A549 (cell line): ENCODE measurements around the gene SAMMSON. TPM values are rescaled to one million over a fixed set of nuclear protein-coding genes. Genes with fewer than 3 reads are reported as not detected.
A peak's percentile ranks its signal among the peaks of the same experiment; 100 is the strongest.

Experiments
- ATAC-seq, 2 experiments: fragments of 200-7000 bp in 1 of 2; fragments of >200 bp in 1 of 2; cut with Nextera tagmentation in 1 of 2; cut with Tn5 transposase in 1 of 2; 3 replicates each; pipeline versions ENCODE4 v1.8.0 to v1.9.1; 2018 to 2020; ENCODE audit warnings: mild to moderate bottlenecking in 1 of 2, moderate library complexity in 1 of 2
- CTCF ChIA-PET: fragments of 300-600 bp; sonication (Branson Sonifier 250); formaldehyde crosslinking; extraction: SDS; loops from one replicate; lab custom pipeline; 2021; ENCODE audit warnings: antibody characterized with exemption, inconsistent platforms; lab: Yijun Ruan, JAX
- POLR2A ChIA-PET: fragments of 350-600 bp; formaldehyde crosslinking; extraction: SDS; loops from one replicate; lab custom pipeline; 2021; ENCODE audit warnings: antibody characterized with exemption, inconsistent platforms; lab: Yijun Ruan, JAX
- DNase-seq, 2 experiments: peaks; one replicate each; pipeline versions ENCODE4 v3.0.0 to v3.0.0-alpha.2; 2011 to 2016; ENCODE audit warnings: low read depth in 1 of 2, low spot score in 1 of 2
- FAIRE-seq: peaks from 2 replicates; lab custom pipeline; 2011; peaks lifted over from hg19 to GRCh38; lab: Jason Lieb, UNC
- H3K27ac ChIP-seq, 2 experiments: fragments of >200 bp; sonication (Bioruptor Twin); formaldehyde crosslinking; 3 replicates each; pipeline ENCODE4 v1.5.1; 2016 to 2017
- H3K4me1 ChIP-seq: fragments of >200 bp; sonication (Bioruptor Twin); formaldehyde crosslinking; 3 replicates; pipeline ENCODE4 v1.6.1; 2016
- H3K4me2 ChIP-seq: fragments of >200 bp; sonication (Bioruptor Twin); formaldehyde crosslinking; 3 replicates; pipeline ENCODE4 v1.6.1; 2016
- H3K4me3 ChIP-seq: fragments of >200 bp; sonication (Bioruptor Twin); formaldehyde crosslinking; 3 replicates; pipeline ENCODE4 v1.5.1; 2016
- H3K9me3 ChIP-seq: fragments of >200 bp; sonication (Bioruptor Twin); formaldehyde crosslinking; 3 replicates; pipeline ENCODE4 v1.6.1; 2016
- BHLHE40 ChIP-seq: IDR thresholded peaks from 2 replicates; pipeline ENCODE4 v1.6.1; 2012; ENCODE audit warnings: low read depth, low read length, inconsistent platforms
- CHD2 ChIP-seq: fragments of 150-350 bp; IDR thresholded peaks from 2 replicates; pipeline ENCODE4 v1.6.1; 2014; ENCODE audit warnings: low read length; ENCODE audit not compliant: partially characterized antibody
- E2F6 ChIP-seq: IDR thresholded peaks from 2 replicates; pipeline ENCODE4 v1.6.1; 2012; ENCODE audit warnings: low read depth, borderline replicate concordance
- EHMT2 ChIP-seq: fragments of 200-600 bp; sonication (generic); IDR thresholded peaks from 2 replicates; pipeline ENCODE4 v1.6.1; 2016; ENCODE audit warnings: antibody characterized with exemption, low read depth, mild to moderate bottlenecking, moderate library complexity
- EP300 ChIP-seq, 2 experiments: fragments of >200 bp; sonication (Bioruptor Twin); formaldehyde crosslinking; IDR thresholded peaks; 2 replicates in 1 of 2; 3 replicates in 1 of 2; pipeline ENCODE4 v1.6.1; 2016 to 2017
- FOSB ChIP-seq: fragments of 250-450 bp; sonication (Bioruptor Pico); IDR thresholded peaks from 2 replicates; pipeline ENCODE4 v1.5.0; 2020; ENCODE audit warnings: mild to moderate bottlenecking, moderate library complexity
- FOSL2 ChIP-seq, 2 experiments: fragments of 450-650 bp in 1 of 2; fragments of >200 bp in 1 of 2; sonication (Bioruptor Twin) in 1 of 2; formaldehyde crosslinking; IDR thresholded peaks; 2 replicates each; pipeline versions ENCODE4 v1.5.0 to v1.6.1; 2016 to 2020; ENCODE audit warnings: mild to moderate bottlenecking in 1 of 2, moderate library complexity in 1 of 2
- HEYL ChIP-seq: fragments of 250-450 bp; sonication (Bioruptor Pico); IDR thresholded peaks from 2 replicates; pipeline ENCODE4 v1.8.0; 2021; ENCODE audit warnings: mild to moderate bottlenecking, moderate library complexity
- JUN ChIP-seq, 2 experiments: fragments of >200 bp; sonication (Bioruptor Twin); formaldehyde crosslinking; IDR thresholded peaks; 2 replicates in 1 of 2; 3 replicates in 1 of 2; pipeline ENCODE4 v1.6.1; 2016 to 2017
- KDM1A ChIP-seq: fragments of 200-600 bp; sonication (generic); IDR thresholded peaks from 2 replicates; pipeline ENCODE4 v1.6.1; 2016; ENCODE audit warnings: low read depth, mild to moderate bottlenecking
- MAZ ChIP-seq: fragments of 150-350 bp; IDR thresholded peaks from 2 replicates; pipeline ENCODE4 v1.6.1; 2014; ENCODE audit warnings: antibody characterized with exemption, low read depth, low read length, borderline replicate concordance
- NFE2L2 ChIP-seq: fragments of 150-350 bp; conservative IDR thresholded peaks from 2 replicates; pipeline ENCODE4 v1.6.1; 2014; ENCODE audit warnings: low read length
- POLR2A ChIP-seq: IDR thresholded peaks from 2 replicates; pipeline ENCODE4 v1.6.1; 2012; ENCODE audit warnings: mild to moderate bottlenecking, low read length
- POLR2AphosphoS2 ChIP-seq: conservative IDR thresholded peaks from 2 replicates; pipeline ENCODE4 v1.6.1; 2012; ENCODE audit warnings: low read length, improper control_type of control experiment, inconsistent platforms
- RAD21 ChIP-seq, 2 experiments: fragments of >200 bp in 1 of 2; sonication (Bioruptor Twin) in 1 of 2; formaldehyde crosslinking in 1 of 2; IDR thresholded peaks in 1 of 2; conservative IDR thresholded peaks in 1 of 2; 2 replicates in 1 of 2; 3 replicates in 1 of 2; pipeline ENCODE4 v1.6.1; 2012 to 2018; ENCODE audit warnings: inconsistent platforms in 1 of 2
- SMC3 ChIP-seq: fragments of >200 bp; sonication (Bioruptor Twin); formaldehyde crosslinking; IDR thresholded peaks from 3 replicates; pipeline ENCODE4 v1.6.1; 2018; ENCODE audit warnings: inconsistent platforms
- SREBF2 ChIP-seq: fragments of 450-650 bp; IDR thresholded peaks from 2 replicates; pipeline ENCODE4 v1.6.1; 2014; ENCODE audit warnings: mild to moderate bottlenecking, moderate library complexity
- ZFP36 ChIP-seq: fragments of 450-650 bp; IDR thresholded peaks from 2 replicates; pipeline ENCODE4 v1.6.1; 2014; ENCODE audit warnings: borderline replicate concordance; ENCODE audit not compliant: partially characterized antibody
- ZNF302 ChIP-seq: fragments of 250-450 bp; sonication (Bioruptor Pico); IDR thresholded peaks from 2 replicates; pipeline ENCODE4 v1.9.0; 2021; ENCODE audit warnings: inconsistent platforms, mild to moderate bottlenecking, moderate library complexity
- WGBS: methylation state at CpG from one replicate; pipeline ENCODE4 v1.1.6; 2017; ENCODE audit errors: missing lambda C conversion rate; 5-methylcytosine and 5-hydroxymethylcytosine counted together
- polyA plus RNA-seq, 4 experiments: library from polyadenylated mRNA; depleted of rRNA in 3 of 4; stranded (reverse); fragments of >200 nt; fragmentation: RNase III in 1 of 4; extraction: RNeasy Plus Mini Kit Qiagen cat#74134 plus additional on column Dnase treatment in 1 of 4; gene quantifications; 2 replicates in 3 of 4; 3 replicates in 1 of 4; pipeline ENCODE4 v1.2.3, GENCODE V29; 2011 to 2017
- TF ChIP-seq, protein P1 (sequence below): fragments of 250-450 bp; sonication (Bioruptor Pico); IDR thresholded peaks from 2 replicates; pipeline ENCODE4 v1.5.0; 2021; ENCODE audit warnings: mild to moderate bottlenecking, moderate library complexity, borderline replicate concordance
- TF ChIP-seq, protein P2 (sequence below): fragments of >200 bp; sonication (Bioruptor Twin); formaldehyde crosslinking; IDR thresholded peaks from 3 replicates; pipeline ENCODE4 v1.5.1; 2016

The SAMMSON gene
- polyA plus RNA-seq, 2 of the 4 experiments (the other 2 are of a cell fraction), result not detected

DNA sequence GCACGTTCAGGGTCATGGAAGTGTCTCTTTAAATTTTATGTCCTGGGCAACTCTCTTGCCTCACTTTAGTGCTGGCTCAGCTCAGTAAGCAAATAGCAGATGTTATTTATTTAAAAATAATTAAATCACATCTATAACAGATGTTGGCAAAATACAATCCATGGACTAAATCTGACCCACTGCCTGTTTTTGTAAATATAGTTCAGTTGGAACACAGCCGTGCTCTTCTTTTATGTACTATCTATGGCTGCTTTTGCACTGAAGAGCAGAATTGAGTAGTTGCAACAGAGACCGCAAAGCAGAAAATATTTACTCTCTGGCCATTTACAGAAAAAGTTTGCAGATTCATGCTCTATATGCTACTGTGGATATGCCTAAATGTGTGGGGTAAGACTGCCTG lies 79.2 kb downstream of the SAMMSON start (continued):
- no peak for TF ChIP-seq E2F6
- no peak for TF ChIP-seq FOSL2 (IDR thresholded peaks at IDR 0.05)
- no peak for TF ChIP-seq FOSL2 (CRISPR knock-in tag; IDR thresholded peaks at IDR 0.05)
- TF ChIP-seq BHLHE40, result no peak
- TF ChIP-seq KDM1A, result no peak
- TF ChIP-seq, protein P1, sequence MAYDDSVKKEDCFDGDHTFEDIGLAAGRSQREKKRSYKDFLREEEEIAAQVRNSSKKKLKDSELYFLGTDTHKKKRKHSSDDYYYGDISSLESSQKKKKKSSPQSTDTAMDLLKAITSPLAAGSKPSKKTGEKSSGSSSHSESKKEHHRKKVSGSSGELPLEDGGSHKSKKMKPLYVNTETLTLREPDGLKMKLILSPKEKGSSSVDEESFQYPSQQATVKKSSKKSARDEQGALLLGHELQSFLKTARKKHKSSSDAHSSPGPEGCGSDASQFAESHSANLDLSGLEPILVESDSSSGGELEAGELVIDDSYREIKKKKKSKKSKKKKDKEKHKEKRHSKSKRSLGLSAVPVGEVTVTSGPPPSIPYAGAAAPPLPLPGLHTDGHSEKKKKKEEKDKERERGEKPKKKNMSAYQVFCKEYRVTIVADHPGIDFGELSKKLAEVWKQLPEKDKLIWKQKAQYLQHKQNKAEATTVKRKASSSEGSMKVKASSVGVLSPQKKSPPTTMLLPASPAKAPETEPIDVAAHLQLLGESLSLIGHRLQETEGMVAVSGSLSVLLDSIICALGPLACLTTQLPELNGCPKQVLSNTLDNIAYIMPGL (CRISPR knock-in tag), result no peak

DNA sequence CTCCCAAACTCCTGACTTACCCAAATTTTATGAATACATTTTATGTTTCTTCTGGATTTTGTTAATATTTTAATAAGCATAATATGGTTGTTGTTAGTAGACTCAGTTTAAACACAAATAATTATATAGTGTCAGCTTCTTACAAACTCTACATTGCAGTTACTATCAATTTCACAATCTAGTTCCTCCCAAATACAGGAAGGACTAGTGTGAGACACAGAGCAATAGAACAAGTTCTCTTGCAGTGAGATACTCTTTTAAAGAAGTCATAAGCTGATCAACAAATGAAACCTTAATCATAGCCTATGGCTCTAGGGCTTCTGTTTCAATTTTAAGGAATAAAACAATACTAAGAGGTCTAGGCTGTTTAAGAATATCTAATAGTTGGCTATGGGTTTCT lies 86.1 kb downstream of the SAMMSON start:
- DNase-seq (no peak), ATAC-seq (no peak), FAIRE-seq (no peak)
- ChIA-PET CTCF (interaction anchor here (0.7 to 1.8 kb wide), 4 partner anchors 21 to 1567 kb away, joined by 3 to 4 read pairs (median 3); no protein-coding TSS in a partner anchor), POLR2A (no interaction called here)
- H3K4me1 ChIP-seq, result no peaks in the 10 kb centered on the region
- no peak overlapping the region for H3K4me3 ChIP-seq
- no peak overlapping the region for H3K27ac ChIP-seq
- no peak for TF ChIP-seq POLR2A
- no peak for TF ChIP-seq ZFP36
- no peak for TF ChIP-seq FOSB (CRISPR knock-in tag)
- no peak for TF ChIP-seq POLR2AphosphoS2
- no peaks in the 10 kb centered on the region for H3K9me3 ChIP-seq
- no peak overlapping the region for H3K4me2 ChIP-seq

- CTCF ChIA-PET, result interaction anchor here (0.8 to 1.8 kb wide), 7 partner anchors 10 to 273 kb away, joined by 3 to 4 read pairs (median 3); no protein-coding TSS in a partner anchor
- no peak for ATAC-seq
These were observed 86.8 kb downstream of the SAMMSON start for GRCh38 chr3:70086336-70086735.

GRCh38 chr3:70090322-70090913 lies 90.9 kb downstream of the SAMMSON start:
- H3K27ac ChIP-seq, result no peak overlapping the region
- no peak overlapping the region for H3K4me3 ChIP-seq
- ChIA-PET POLR2A (no interaction called here), CTCF (interaction anchor here (0.6 to 2.7 kb wide), 35 partner anchors 10 to 1567 kb away, joined by 3 to 21 read pairs (median 3); no protein-coding TSS in a partner anchor)
- H3K4me1 ChIP-seq, result no peaks in the 10 kb centered on the region
- peak; percentile 49 for FAIRE-seq
- TF ChIP-seq, protein P2, sequence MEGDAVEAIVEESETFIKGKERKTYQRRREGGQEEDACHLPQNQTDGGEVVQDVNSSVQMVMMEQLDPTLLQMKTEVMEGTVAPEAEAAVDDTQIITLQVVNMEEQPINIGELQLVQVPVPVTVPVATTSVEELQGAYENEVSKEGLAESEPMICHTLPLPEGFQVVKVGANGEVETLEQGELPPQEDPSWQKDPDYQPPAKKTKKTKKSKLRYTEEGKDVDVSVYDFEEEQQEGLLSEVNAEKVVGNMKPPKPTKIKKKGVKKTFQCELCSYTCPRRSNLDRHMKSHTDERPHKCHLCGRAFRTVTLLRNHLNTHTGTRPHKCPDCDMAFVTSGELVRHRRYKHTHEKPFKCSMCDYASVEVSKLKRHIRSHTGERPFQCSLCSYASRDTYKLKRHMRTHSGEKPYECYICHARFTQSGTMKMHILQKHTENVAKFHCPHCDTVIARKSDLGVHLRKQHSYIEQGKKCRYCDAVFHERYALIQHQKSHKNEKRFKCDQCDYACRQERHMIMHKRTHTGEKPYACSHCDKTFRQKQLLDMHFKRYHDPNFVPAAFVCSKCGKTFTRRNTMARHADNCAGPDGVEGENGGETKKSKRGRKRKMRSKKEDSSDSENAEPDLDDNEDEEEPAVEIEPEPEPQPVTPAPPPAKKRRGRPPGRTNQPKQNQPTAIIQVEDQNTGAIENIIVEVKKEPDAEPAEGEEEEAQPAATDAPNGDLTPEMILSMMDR, result peak; percentile 79
- TF ChIP-seq SREBF2 (no peak), RAD21 (conservative IDR thresholded peaks at IDR 0.05 in 1 of 2, IDR thresholded peaks at IDR 0.05 in 1 of 2) (peak; percentile 90 to 91), SMC3 (peak; percentile 82), CHD2 (no peak)
- H3K4me2 ChIP-seq, result peak overlapping the region; percentile 42; the same call in 2 of the 3 replicates
- DNase-seq, result peak; percentile 28 to 31
- peak in 1 of 2 experiments; percentile 46; a peak in 1 of 6 replicates for ATAC-seq
- H3K9me3 ChIP-seq, result no peaks in the 10 kb centered on the region
- WGBS, result 1% methylated on average over 3 of the region's 3 CpGs

More at GRCh38 chr3:70086336-70086735, 86.8 kb downstream of the SAMMSON start:
- H3K4me1 ChIP-seq, result no peaks in the 10 kb centered on the region
- no peaks in the 10 kb centered on the region for H3K9me3 ChIP-seq
- TF ChIP-seq ZNF302 (no peak), NFE2L2 (no peak), JUN (IDR thresholded peaks at IDR 0.05) (no peak), EHMT2 (no peak), EP300 (IDR thresholded peaks at IDR 0.05) (no peak), HEYL (no peak), MAZ (no peak)
- H3K4me2 ChIP-seq, result no peak overlapping the region
- no peak for FAIRE-seq
- no peak overlapping the region for H3K27ac ChIP-seq
- H3K4me3 ChIP-seq, result no peak overlapping the region
- DNase-seq, result no peak
- POLR2A ChIA-PET, result no interaction called here
- WGBS, result 41% methylated on average over 2 of the region's 2 CpGs
